HepG2 (cell line): ENCODE data around the gene APOC1. TPM values are rescaled to one million over a fixed set of nuclear protein-coding genes. Genes with fewer than 3 reads are reported as not detected.
A peak's percentile ranks its signal among the peaks of the same experiment; 100 is the strongest.

Experiments used
- AGO2 ChIP-seq: fragments of 200-400 bp; formaldehyde crosslinking; optimal IDR thresholded peaks from 2 replicates; pipeline ENCODE3; 2017; ENCODE audit warnings: mild to moderate bottlenecking, low read depth, low read length, moderate library complexity
- CCAR2 ChIP-seq: fragments of 200-400 bp; formaldehyde crosslinking; optimal IDR thresholded peaks from 2 replicates; pipeline ENCODE3; 2018; ENCODE audit warnings: low read depth, mild to moderate bottlenecking, low read length, moderate library complexity
- ETV5 ChIP-seq: IDR thresholded peaks from 2 replicates; pipeline ENCODE4 v1.6.1; 2018; ENCODE audit warnings: missing biosample characterization, missing genetic modification reagents, inconsistent platforms, borderline replicate concordance
- FUBP1 ChIP-seq: sonication (generic); formaldehyde crosslinking; IDR thresholded peaks from 2 replicates; pipeline ENCODE4 v1.5.1; 2020; ENCODE audit warnings: missing genetic modification reagents, mild to moderate bottlenecking, borderline replicate concordance
- JDP2 ChIP-seq: sonication (generic); formaldehyde crosslinking; IDR thresholded peaks from 2 replicates; pipeline ENCODE4 v1.8.1; 2022; ENCODE audit warnings: missing genetic modification reagents, borderline replicate concordance
- LCORL ChIP-seq, 2 experiments: fragments of 450-650 bp in 1 of 2; sonication (generic) in 1 of 2; formaldehyde crosslinking in 1 of 2; IDR thresholded peaks; 2 replicates each; pipeline versions ENCODE4 v1.5.0 to v1.6.1; 2017 to 2020; ENCODE audit warnings: antibody characterized with exemption in 1 of 2, missing genetic modification reagents in 1 of 2
- MXD3 ChIP-seq: IDR thresholded peaks from 2 replicates; pipeline ENCODE4 v1.6.1; 2016; ENCODE audit warnings: mild to moderate bottlenecking, missing biosample characterization, missing genetic modification reagents
- NCOA5 ChIP-seq: sonication (generic); formaldehyde crosslinking; IDR thresholded peaks from 2 replicates; pipeline ENCODE4 v1.4.0; 2020; ENCODE audit warnings: missing genetic modification reagents
- NR2F6 ChIP-seq, 2 experiments: IDR thresholded peaks; 2 replicates each; pipeline ENCODE4 v1.6.1; 2016; ENCODE audit warnings: antibody characterized with exemption in 1 of 2, mild to moderate bottlenecking in 1 of 2
- SIX1 ChIP-seq: sonication (generic); formaldehyde crosslinking; IDR thresholded peaks from 2 replicates; pipeline ENCODE4 v1.4.0; 2020; ENCODE audit warnings: missing genetic modification reagents, borderline replicate concordance
- TBL1XR1 ChIP-seq: fragments of 150-350 bp; IDR thresholded peaks from 2 replicates; pipeline ENCODE4 v1.6.1; 2014; ENCODE audit warnings: borderline replicate concordance, low read length; ENCODE audit not compliant: partially characterized antibody
- U2AF2 ChIP-seq: fragments of 200-400 bp; formaldehyde crosslinking; IDR thresholded peaks from 2 replicates; pipeline ENCODE4 v1.6.1; 2017; ENCODE audit warnings: low read depth, mild to moderate bottlenecking, low read length
- ZBTB33 ChIP-seq: sonication (generic); formaldehyde crosslinking; IDR thresholded peaks from 2 replicates; pipeline ENCODE4 v1.4.0; 2020; ENCODE audit warnings: missing genetic modification reagents
- ZEB1 ChIP-seq: IDR thresholded peaks from 2 replicates; pipeline ENCODE4 v1.6.1; 2012; ENCODE audit warnings: mild to moderate bottlenecking, low read depth, inconsistent platforms; ENCODE audit not compliant: insufficient replicate concordance
- ZNF446 ChIP-seq: sonication (generic); formaldehyde crosslinking; IDR thresholded peaks from 2 replicates; pipeline ENCODE4 v1.5.0; 2020; ENCODE audit warnings: mild to moderate bottlenecking, missing genetic modification reagents
- ZXDC ChIP-seq: sonication (generic); formaldehyde crosslinking; IDR thresholded peaks from 2 replicates; pipeline ENCODE4 v1.5.0; 2020; ENCODE audit warnings: mild to moderate bottlenecking, missing genetic modification reagents
- polyA plus RNA-seq, 8 experiments: library from polyadenylated mRNA; depleted of rRNA in 3 of 8; stranded (reverse) in 7 of 8; unstranded in 1 of 8; fragments of >200 nt; fragmentation: Illumina TruSeq in 4 of 8; extraction: Trizol in 4 of 8; gene quantifications; 2 replicates each; pipeline versions ENCODE4 v1.2.1 to v1.2.3, GENCODE V29; 2011 to 2016; ENCODE audit warnings: low read depth in 4 of 8, missing spikeins in 1 of 8, mixed read lengths in 1 of 8; ENCODE audit not compliant: insufficient read depth in 1 of 8
- total RNA-seq, 5 experiments: library from RNA; depleted of rRNA; stranded (reverse); fragments of >200 nt; fragmentation: Illumina TruSeq; extraction: Trizol; gene quantifications; 2 replicates each; pipeline ENCODE4 v1.2.3, GENCODE V29; 2016; ENCODE audit warnings: low read depth in 1 of 5

APOC1 gene
- total and polyA plus RNA-seq, 2 of the 13 experiments (the other 11 are each of a cell fraction or from before 2014, with no cell fraction given) = 600 to 1,235 TPM

GRCh38 chr19:44891016-44891882 is 23.2 kb upstream of the APOC1 start, which contains the start of gene TOMM40 (continued):
- TF ChIP-seq ZBTB33 (CRISPR knock-in tag) (no peak), CCAR2 (no peak), ETV5 (CRISPR knock-in tag) (peak; percentile 62), LCORL (IDR thresholded peaks at IDR 0.05) (no peak), LCORL (CRISPR knock-in tag; IDR thresholded peaks at IDR 0.05) (no peak), U2AF2 (no peak), JDP2 (CRISPR knock-in tag) (no peak), ZXDC (CRISPR knock-in tag) (no peak), ZEB1 (no peak), SIX1 (CRISPR knock-in tag) (no peak), FUBP1 (no peak), TBL1XR1 (no peak), AGO2 (peak; percentile 55), NCOA5 (CRISPR knock-in tag) (no peak), ZNF446 (CRISPR knock-in tag) (no peak), NR2F6 (IDR thresholded peaks at IDR 0.05) (peak; percentile 73; the same call in 1 of the 2 replicates), NR2F6 (CRISPR knock-in tag; IDR thresholded peaks at IDR 0.05) (no peak), MXD3 (CRISPR knock-in tag) (peak; percentile 36; the same call in 1 of the 2 replicates)
